Measurements from ENCODE around the gene DHX38. TPM values are rescaled to one million over a fixed set of nuclear protein-coding genes. Genes with fewer than 3 reads are reported as not detected.

Gene DHX38
- total RNA-seq, 4 donors from 2014 or later = 27.6 to 54.4 (median 43.4) TPM

- Histone ChIP-seq H3K27ac (no peak overlapping the region), H3K36me3 (peaks cover 38 to 86% (median 58%) of the 10 kb centered on the region in 3 donors), H3K4me1 (peaks cover 8 to 19% (median 10%) of the 10 kb centered on the region in 3 donors), H3K4me3 (no peak overlapping the region), H3K9me3 (no peaks in the 10 kb centered on the region), H3K27me3 (no peaks in the 10 kb centered on the region)
- TF ChIP-seq POLR2A (IDR thresholded peaks at IDR 0.05) (no peak), CTCF (IDR thresholded peaks at IDR 0.05) (peak in 5 of 6 experiments; percentile 28 to 64 (median 39))
- 66 to 76% methylated on average over 8 to 11 of the region's 12 CpGs for WGBS, 2 donors
- intact Hi-C loops (cut with DNase I) = no loop called here
- DNase-seq = no peak
These were observed 5.8 kb downstream of the DHX38 start for GRCh38 chr16:72099377-72099818.

GRCh38 chr16:72101195-72101594 lies 7.5 kb downstream of the DHX38 start:
- TF ChIP-seq POLR2A (IDR thresholded peaks at IDR 0.05) (no peak), CTCF (IDR thresholded peaks at IDR 0.05) (no peak)
- intact Hi-C loops (cut with DNase I) = no loop called here
- Histone ChIP-seq H3K4me1 (peaks cover 0 to under 1% (median 0%) of the 10 kb centered on the region in 3 donors), H3K4me3 (no peak overlapping the region), H3K9me3 (no peaks in the 10 kb centered on the region), H3K27ac (no peak overlapping the region), H3K36me3 (peaks cover 54 to 100% (median 76%) of the 10 kb centered on the region in 3 donors), H3K27me3 (no peaks in the 10 kb centered on the region)
- 91 to 100% methylated on average over 1 to 9 of the region's 10 CpGs for WGBS, 2 donors
- DNase-seq = no peak

GRCh38 chr16:72104905-72105304 lies 11.3 kb downstream of the DHX38 start:
- intact Hi-C loops (cut with DNase I) = no loop called here
- Histone ChIP-seq H3K27me3 (no peaks in the 10 kb centered on the region), H3K4me1 (no peaks in the 10 kb centered on the region), H3K27ac (no peak overlapping the region), H3K36me3 (peaks cover 70 to 100% (median 93%) of the 10 kb centered on the region in 3 donors), H3K9me3 (no peaks in the 10 kb centered on the region), H3K4me3 (no peak overlapping the region)
- TF ChIP-seq CTCF (IDR thresholded peaks at IDR 0.05) = no peak
- no peak for DNase-seq
- WGBS, 2 donors = 100% methylated on average over 2 of the region's 9 CpGs; no CpG with 5 or more reads in 1 of the 2 donors

GRCh38 chr16:72105978-72106377 lies 12.3 kb downstream of the DHX38 start:
- H3K36me3 ChIP-seq = peaks cover 70 to 100% (median 93%) of the 10 kb centered on the region in 3 donors
- no peak for DNase-seq
- no peaks in the 10 kb centered on the region for H3K27me3 ChIP-seq
- no peak overlapping the region for H3K27ac ChIP-seq
- H3K4me3 ChIP-seq = no peak overlapping the region
- no peak for TF ChIP-seq POLR2A (IDR thresholded peaks at IDR 0.05)
- no peak for TF ChIP-seq CTCF (IDR thresholded peaks at IDR 0.05)
- H3K4me1 ChIP-seq = no peaks in the 10 kb centered on the region
- WGBS, 2 donors = 93 to 100% methylated on average over 3 to 4 of the region's 12 CpGs
- H3K9me3 ChIP-seq = no peaks in the 10 kb centered on the region
- intact Hi-C loops (cut with DNase I) = no loop called here

- 83 to 90% methylated on average over 1 to 11 of the region's 17 CpGs for WGBS, 2 donors
- peaks cover 69 to 100% (median 96%) of the 10 kb centered on the region in 3 donors for H3K36me3 ChIP-seq
- H3K27ac ChIP-seq = no peak overlapping the region
- DNase-seq = no peak
- no peaks in the 10 kb centered on the region for H3K4me1 ChIP-seq
- H3K4me3 ChIP-seq = no peak overlapping the region
- TF ChIP-seq POLR2A (IDR thresholded peaks at IDR 0.05) = no peak
- TF ChIP-seq CTCF (IDR thresholded peaks at IDR 0.05) = no peak
- intact Hi-C loops (cut with DNase I) = no loop called here
- H3K9me3 ChIP-seq = no peaks in the 10 kb centered on the region
- no peaks in the 10 kb centered on the region for H3K27me3 ChIP-seq
These were observed 13.7 kb downstream of the DHX38 start for GRCh38 chr16:72107371-72107770.
